GM12892 (cell line): ENCODE measurements around the gene RAD1.

Experiments
- POLR2A ChIP-seq: IDR thresholded peaks from 2 replicates; pipeline ENCODE4 v1.6.1; 2011; ENCODE audit warnings: low read depth, low read length, control low read depth
- TAF1 ChIP-seq: IDR thresholded peaks from 2 replicates; pipeline ENCODE4 v1.6.1; 2011; ENCODE audit warnings: low read depth, mild to moderate bottlenecking, control low read depth, low read length, borderline replicate concordance

GRCh38 chr5:34914671-34915138 lies 599 bp downstream of the RAD1 start:
- no peak for TF ChIP-seq POLR2A
- no peak for TF ChIP-seq TAF1
